Kidney glomerular epithelial cell (primary cell): ENCODE data around the gene CCT8.
"Not testable (repeated sequence)": the region's sequence is repeated elsewhere in the genome, so short reads cannot be mapped to it uniquely, and the experiment has no call there.

Source experiments
- DNase-seq: peaks from one replicate; lab custom pipeline; 2025; lab: John Stamatoyannopoulos, UW

CCT8 gene

GRCh38 chr21:29078869-29079767, 5.7 kb upstream of the CCT8 start:
- no peak for DNase-seq

GRCh38 chr21:29077651-29078090, 4.2 kb upstream of the CCT8 start:
- DNase-seq: peak; percentile 37

GRCh38 chr21:29076731-29077640, 3.5 kb upstream of the CCT8 start:
- not testable (repeated sequence) for DNase-seq

GRCh38 chr21:29075706-29076466, 2.4 kb upstream of the CCT8 start:
- DNase-seq: peak; percentile 57

- no peak for DNase-seq
These were observed 1.3 kb upstream of the CCT8 start for GRCh38 chr21:29074783-29075182.

- DNase-seq: no peak
These were observed 544 bp upstream of the CCT8 start for GRCh38 chr21:29074007-29074376.

GRCh38 chr21:29072873-29073221, 601 bp downstream of the CCT8 start:
- no peak for DNase-seq

GRCh38 chr21:29064850-29065481, 8.5 kb downstream of the CCT8 start:
- no peak for DNase-seq

- no peak for DNase-seq
These were observed 16.9 kb downstream of the CCT8 start for GRCh38 chr21:29056538-29057050.

- DNase-seq: no peak
These were observed 17.4 kb downstream of the CCT8 start for GRCh38 chr21:29056005-29056404.

- no peak for DNase-seq
These were observed 18.4 kb downstream of the CCT8 start for GRCh38 chr21:29055080-29055479.

- no peak for DNase-seq
These were observed 19.8 kb downstream of the CCT8 start for GRCh38 chr21:29053656-29054055.

GRCh38 chr21:29053011-29053553, 20.4 kb downstream of the CCT8 start:
- DNase-seq: no peak

- no peak for DNase-seq
These were observed 21.2 kb downstream of the CCT8 start for GRCh38 chr21:29052224-29052623.

GRCh38 chr21:29034678-29035077, 38.8 kb downstream of the CCT8 start:
- no peak for DNase-seq

GRCh38 chr21:29033871-29034270, 39.6 kb downstream of the CCT8 start:
- DNase-seq: no peak

- no peak for DNase-seq
These were observed 40.1 kb downstream of the CCT8 start for GRCh38 chr21:29033301-29033700.

- DNase-seq: no peak
These were observed 42.5 kb downstream of the CCT8 start for GRCh38 chr21:29030909-29031308.

GRCh38 chr21:29029524-29029923, 43.9 kb downstream of the CCT8 start:
- no peak for DNase-seq

GRCh38 chr21:29025328-29025713, 48.1 kb downstream of the CCT8 start:
- DNase-seq: no peak
